Epidermal melanocyte (primary cell): ENCODE results near the gene TRAPPC12.
"Not testable (repeated sequence)": the region's sequence is repeated elsewhere in the genome, so short reads cannot be mapped to it uniquely, and the experiment has no call there.

Experiments used
- DNase-seq: peaks from one replicate; pipeline ENCODE4 v3.0.0; 2011; ENCODE audit warnings: low spot score; ENCODE audit not compliant: insufficient read length

TRAPPC12 gene

GRCh38 chr2:3498783-3499394 lies 119.4 kb downstream of the TRAPPC12 start:
- no peak for DNase-seq

- no peak for DNase-seq
Measured at GRCh38 chr2:3500326-3500899, 120.9 kb downstream of the TRAPPC12 start.

- no peak for DNase-seq
Measured at GRCh38 chr2:3503046-3503445, 123.6 kb downstream of the TRAPPC12 start.

GRCh38 chr2:3503483-3503882 lies 124.0 kb downstream of the TRAPPC12 start:
- no peak for DNase-seq

- no peak for DNase-seq
Measured at GRCh38 chr2:3504741-3505140, 125.2 kb downstream of the TRAPPC12 start.

GRCh38 chr2:3505771-3506170 lies 126.3 kb downstream of the TRAPPC12 start:
- no peak for DNase-seq

GRCh38 chr2:3512086-3512485 lies 132.6 kb downstream of the TRAPPC12 start:
- DNase-seq = no peak

GRCh38 chr2:3513026-3513810 lies 133.7 kb downstream of the TRAPPC12 start:
- no peak for DNase-seq

GRCh38 chr2:3515438-3515837 lies 135.9 kb downstream of the TRAPPC12 start:
- not testable (repeated sequence) for DNase-seq

- DNase-seq = no peak
Measured at GRCh38 chr2:3516831-3517230, 137.3 kb downstream of the TRAPPC12 start.

- no peak for DNase-seq
Measured at GRCh38 chr2:3517948-3518495, 138.5 kb downstream of the TRAPPC12 start.

- peak; percentile 99 for DNase-seq
Measured at GRCh38 chr2:3518496-3519254, 139.2 kb downstream of the TRAPPC12 start.

GRCh38 chr2:3519255-3520205 lies 140.0 kb downstream of the TRAPPC12 start, which contains the start of gene ADI1:
TSS of gene ADI1 (minus strand) at chr2:3519531. CDS start at chr2:3519487, 44 bp downstream.
- peak; percentile 66 for DNase-seq

- no peak for DNase-seq
Measured at GRCh38 chr2:3520591-3520990, 141.1 kb downstream of the TRAPPC12 start.

- no peak for DNase-seq
Measured at GRCh38 chr2:3522961-3523421, 143.5 kb downstream of the TRAPPC12 start.

- DNase-seq = no peak
Measured at GRCh38 chr2:3523551-3524041, 144.1 kb downstream of the TRAPPC12 start.

- DNase-seq = no peak
Measured at GRCh38 chr2:3526871-3527270, 147.4 kb downstream of the TRAPPC12 start.

GRCh38 chr2:3527886-3528785 lies 148.6 kb downstream of the TRAPPC12 start:
- DNase-seq = no peak
